Measurements from ENCODE around the gene FOLR1. TPM values are rescaled to one million over a fixed set of nuclear protein-coding genes. Genes with fewer than 3 reads are reported as not detected.
"Not testable (repeated sequence)": the region's sequence is repeated elsewhere in the genome, so short reads cannot be mapped to it uniquely, and the experiment has no call there.

Gene FOLR1
- total RNA-seq (2022) (65.9 and 93.4 TPM in 2 replicates), Bru-seq, nascent RNA (percentile 50 among the genes with signal in this experiment), BruChase-seq, experiment 1, labeled RNA remaining after a 2-hour chase (percentile 51 among the genes with signal in this experiment), BruChase-seq, experiment 2, labeled RNA remaining after a 6-hour chase (percentile 68 among the genes with signal in this experiment)
- long read RNA-seq, transcript FOLR1-202 (4 exons, 996 nt), result major isoform, 48 of 96 reads
- long read RNA-seq, transcript FOLR1-201 (5 exons, 1,130 nt), result minor isoform, 10 of 96 reads
- long read RNA-seq, transcript FOLR1-204 (6 exons, 1,061 nt), result minor isoform, 35 of 96 reads
- long read RNA-seq, partial matches to known transcripts, result 1 of 96 reads
- long read RNA-seq, other reads (novel, unspliced or antisense), result 2 of 96 reads

DNA sequence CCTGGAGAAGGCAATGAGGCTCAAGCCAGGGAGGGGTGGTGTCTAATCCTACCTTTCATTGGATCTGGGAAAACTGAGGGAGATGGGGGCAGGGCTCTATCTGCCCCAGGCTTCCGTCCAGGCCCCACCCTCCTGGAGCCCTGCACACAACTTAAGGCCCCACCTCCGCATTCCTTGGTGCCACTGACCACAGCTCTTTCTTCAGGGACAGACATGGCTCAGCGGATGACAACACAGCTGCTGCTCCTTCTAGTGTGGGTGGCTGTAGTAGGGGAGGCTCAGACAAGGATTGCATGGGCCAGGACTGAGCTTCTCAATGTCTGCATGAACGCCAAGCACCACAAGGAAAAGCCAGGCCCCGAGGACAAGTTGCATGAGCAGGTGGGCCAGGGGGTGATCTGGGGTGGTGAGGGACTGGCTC lies at the start of gene FOLR1:
FOLR1 (plus strand) TSS at position 180 of the 421 bp plus-strand sequence; CDS start at position 214, 34 bp downstream.
- peak within 1 kb of the TSS; percentile 93 for H3K27ac Mint-ChIP-seq (ENCODE audit: unreplicated experiment)
- peaks cover 37% of the 10 kb centered on the region for H3K4me1 Mint-ChIP-seq (ENCODE audit: low read depth, unreplicated experiment)
- Histone ChIP-seq H3K36me3 (ENCODE audit: control insufficient read depth, insufficient read depth, low read length) (no peaks in the 10 kb centered on the region), H3K4me3 (ENCODE audit: low read depth, low read length) (no peak within 1 kb of the TSS), H3K27me3 (replicated peaks; ENCODE audit: control insufficient read depth, insufficient read depth, low read length) (no peaks in the 10 kb centered on the region), H3K9me3 (no peaks in the 10 kb centered on the region), H3K4me1 (peaks cover 37% of the 10 kb centered on the region)
- peak within 1 kb of the TSS; percentile 56 for H3K4me3 Mint-ChIP-seq (ENCODE audit: unreplicated experiment)
- ChIA-PET CTCF (interaction anchor here (0.6 to 1.0 kb wide), 3 partner anchors 9 to 279 kb away, joined by 3 to 6 read pairs (median 5); no protein-coding TSS in a partner anchor), POLR2A (interaction anchor here (0.6 to 0.7 kb wide), 3 partner anchors 30 to 79 kb away, joined by 3 to 5 read pairs (median 3); partner anchors contain the start of gene ANAPC15)
- intact Hi-C loops (cut with micrococcal nuclease; ENCODE audit: unreplicated experiment), result loop anchor here (2.0 kb wide), 1 partner anchor 47 kb away; no protein-coding TSS in a partner anchor
- H3K9me3 Mint-ChIP-seq (ENCODE audit: unreplicated experiment), result no peaks in the 10 kb centered on the region
- DNase-seq, result peak; percentile 72 to 84
- no peaks in the 10 kb centered on the region for H3K27me3 Mint-ChIP-seq (ENCODE audit: insufficient read depth, unreplicated experiment)
- no TSS peak for BruUV-seq (replicated peaks)
- no peaks in the 10 kb centered on the region for H3K36me3 Mint-ChIP-seq (ENCODE audit: insufficient read depth, unreplicated experiment)
- TF ChIP-seq CTCF (IDR thresholded peaks at IDR 0.05; ENCODE audit: insufficient read depth in 1 of 2, low read depth in 1 of 2, low read length in 1 of 2, severe bottlenecking in 1 of 2, unreplicated experiment in 1 of 2), result no peak

DNA sequence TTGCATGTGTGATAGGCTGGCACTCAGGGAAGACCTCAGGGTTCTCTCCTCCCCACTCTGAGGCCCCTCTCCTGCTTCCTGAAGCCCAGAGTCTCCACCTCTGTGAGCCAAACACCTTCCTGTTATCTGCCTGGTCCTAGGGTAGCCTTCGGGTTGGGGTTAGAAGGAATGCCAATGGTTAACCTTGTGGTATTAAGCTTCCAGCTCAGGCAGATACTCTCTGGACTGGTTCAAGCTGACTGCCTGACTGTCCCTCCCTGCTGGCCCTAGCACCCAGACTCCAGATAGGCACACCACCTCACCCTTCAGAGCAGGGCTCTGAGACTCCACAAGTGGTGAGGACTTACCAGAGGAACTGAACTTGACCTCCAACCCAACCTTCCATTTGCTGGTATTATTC lies 49.4 kb upstream of the FOLR1 start:
- H3K4me3 Mint-ChIP-seq (ENCODE audit: unreplicated experiment); H3K27ac Mint-ChIP-seq (ENCODE audit: unreplicated experiment); BruUV-seq (replicated peaks); H3K4me3 ChIP-seq (ENCODE audit: low read depth, low read length); DNase-seq; H3K9me3 ChIP-seq; H3K27me3 ChIP-seq (replicated peaks; ENCODE audit: control insufficient read depth, insufficient read depth, low read length); H3K27me3 Mint-ChIP-seq (ENCODE audit: insufficient read depth, unreplicated experiment); intact Hi-C loops (cut with micrococcal nuclease; ENCODE audit: unreplicated experiment); H3K9me3 Mint-ChIP-seq (ENCODE audit: unreplicated experiment); H3K36me3 ChIP-seq (ENCODE audit: control insufficient read depth, insufficient read depth, low read length); POLR2A ChIA-PET; H3K36me3 Mint-ChIP-seq (ENCODE audit: insufficient read depth, unreplicated experiment); H3K4me1 ChIP-seq: not testable (repeated sequence)
- CTCF ChIA-PET, result interaction anchor here (1.9 kb wide), 2 partner anchors 30 to 42 kb away, joined by 4 to 13 read pairs; partner anchors contain the start of gene ANAPC15
- H3K4me1 Mint-ChIP-seq (ENCODE audit: low read depth, unreplicated experiment), result peaks cover 22% of the 10 kb centered on the region

DNA sequence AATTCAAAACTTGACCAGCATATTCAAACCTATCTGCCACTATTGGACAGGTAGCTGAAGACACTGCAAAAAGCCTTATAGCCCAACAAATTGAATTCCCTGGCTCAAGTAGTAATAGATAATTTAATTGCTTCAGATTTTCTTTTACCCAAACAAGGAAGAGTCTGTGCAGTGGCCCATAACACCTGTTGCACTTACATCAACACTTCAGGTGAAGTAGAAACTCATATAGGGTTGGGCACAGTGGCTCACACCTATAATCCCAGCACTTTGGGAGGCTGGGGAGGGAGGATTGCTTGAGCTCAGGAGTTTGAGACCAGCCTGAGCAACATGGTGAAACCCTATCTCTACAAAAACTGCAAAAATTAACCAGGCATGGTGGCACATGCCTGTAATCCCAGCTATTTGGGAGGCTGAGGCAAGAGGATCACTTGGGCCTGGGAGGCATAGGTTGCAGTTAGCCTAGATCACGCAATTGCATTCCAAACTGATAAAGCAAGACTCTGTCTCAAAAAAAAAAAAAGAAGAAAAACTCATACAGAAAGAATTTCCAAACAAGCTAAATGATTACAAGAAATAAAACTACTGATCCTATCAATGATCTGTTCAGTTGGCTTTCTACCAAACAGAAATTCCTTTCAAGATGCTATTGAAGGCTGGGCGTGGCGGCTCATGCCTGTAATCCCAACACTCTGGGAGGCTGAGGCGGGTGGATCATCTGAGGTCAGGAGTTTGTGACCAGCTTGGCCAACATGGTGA lies 47.0 kb upstream of the FOLR1 start:
- ChIA-PET POLR2A (interaction anchor here (0.6 to 3.4 kb wide), 2 partner anchors 9 to 32 kb away, joined by 5 to 15 read pairs; partner anchors contain the start of gene ANAPC15), CTCF (interaction anchor here (0.6 to 2.7 kb wide), 9 partner anchors 9 to 160 kb away, joined by 3 to 30 read pairs (median 6); no protein-coding TSS in a partner anchor)
- Mint-ChIP-seq H3K4me3 (ENCODE audit: unreplicated experiment) (no peak overlapping the region), H3K27ac (ENCODE audit: unreplicated experiment) (no peak overlapping the region), H3K9me3 (ENCODE audit: unreplicated experiment) (peaks cover 3% of the 10 kb centered on the region), H3K4me1 (ENCODE audit: low read depth, unreplicated experiment) (peaks cover 17% of the 10 kb centered on the region), H3K36me3 (ENCODE audit: insufficient read depth, unreplicated experiment) (peaks cover 5% of the 10 kb centered on the region), H3K27me3 (ENCODE audit: insufficient read depth, unreplicated experiment) (no peaks in the 10 kb centered on the region)
- Histone ChIP-seq H3K36me3 (ENCODE audit: control insufficient read depth, insufficient read depth, low read length) (no peaks in the 10 kb centered on the region), H3K9me3 (no peaks in the 10 kb centered on the region), H3K4me1 (peaks cover 12% of the 10 kb centered on the region), H3K27me3 (replicated peaks; ENCODE audit: control insufficient read depth, insufficient read depth, low read length) (no peaks in the 10 kb centered on the region), H3K4me3 (ENCODE audit: low read depth, low read length) (no peak overlapping the region)
- intact Hi-C loops (cut with micrococcal nuclease; ENCODE audit: unreplicated experiment), result loop anchor here (1.0 to 2.0 kb wide), 4 partner anchors 32 to 120 kb away; partner anchors contain the start of genes ANAPC15 and LAMTOR1
- no TSS peak for BruUV-seq (replicated peaks)
- no peak for DNase-seq
- TF ChIP-seq CTCF (IDR thresholded peaks at IDR 0.05; ENCODE audit: insufficient read depth in 1 of 2, low read depth in 1 of 2, low read length in 1 of 2, severe bottlenecking in 1 of 2, unreplicated experiment in 1 of 2), result no peak
